Osteocyte (in vitro differentiated cells): ENCODE data around the gene ALG12. TPM values are rescaled to one million over a fixed set of nuclear protein-coding genes. Genes with fewer than 3 reads are reported as not detected.
A peak's percentile ranks its signal among the peaks of the same experiment; 100 is the strongest.
"Not testable (repeated sequence)": the region's sequence is repeated elsewhere in the genome, so short reads cannot be mapped to it uniquely, and the experiment has no call there.

Source experiments
- DNase-seq: peaks from one replicate; pipeline ENCODE4 v3.0.0; 2021; ENCODE audit warnings: mixed read lengths; ENCODE audit not compliant: unreplicated experiment; ENCODE audit errors: extremely low spot score
- H3K27ac Mint-ChIP-seq: one replicate; pipeline ENCODE4 v1.8.0; 2021; ENCODE audit warnings: mild to moderate bottlenecking, mixed read lengths; ENCODE audit not compliant: unreplicated experiment
- H3K27me3 Mint-ChIP-seq: one replicate; pipeline ENCODE4 v1.8.0; 2021; ENCODE audit warnings: mixed read lengths; ENCODE audit not compliant: unreplicated experiment
- H3K36me3 Mint-ChIP-seq: one replicate; pipeline ENCODE4 v1.8.0; 2021; ENCODE audit warnings: mixed read lengths; ENCODE audit not compliant: unreplicated experiment
- H3K4me1 Mint-ChIP-seq: one replicate; pipeline ENCODE4 v1.8.0; 2021; ENCODE audit warnings: mixed read lengths; ENCODE audit not compliant: unreplicated experiment
- H3K4me3 Mint-ChIP-seq: one replicate; pipeline ENCODE4 v1.8.0; 2021; ENCODE audit warnings: mild to moderate bottlenecking, moderate library complexity, mixed read lengths; ENCODE audit not compliant: unreplicated experiment
- H3K9me3 Mint-ChIP-seq: one replicate; pipeline ENCODE4 v1.8.0; 2021; ENCODE audit warnings: mixed read lengths; ENCODE audit not compliant: unreplicated experiment
- CTCF ChIP-seq: fragments of 200-600 bp; sonication (generic); IDR thresholded peaks from 2 replicates; pipeline ENCODE4 v1.5.0; 2021; ENCODE audit warnings: antibody characterized with exemption, mild to moderate bottlenecking, moderate library complexity
- total RNA-seq: library from RNA; stranded (reverse); gene quantifications from 2 replicates; pipeline ENCODE4 v1.2.1, GENCODE V29; 2021

Gene ALG12
- total RNA-seq, 1 donor from 2014 or later = 27.1 TPM

- Mint-ChIP-seq H3K4me3 (peak overlapping the region; percentile 93), H3K4me1 (peaks cover 27% of the 10 kb centered on the region), H3K9me3 (no peaks in the 10 kb centered on the region), H3K27me3 (no peaks in the 10 kb centered on the region), H3K36me3 (no peaks in the 10 kb centered on the region), H3K27ac (no peak overlapping the region)
- DNase-seq = no peak
- no peak for TF ChIP-seq CTCF
These were observed 61.9 kb downstream of the ALG12 start for GRCh38 chr22:49856343-49856742.

GRCh38 chr22:49855251-49855911 is 62.9 kb downstream of the ALG12 start:
- no peak for TF ChIP-seq CTCF
- Mint-ChIP-seq H3K27ac (peak overlapping the region; percentile 96), H3K36me3 (no peaks in the 10 kb centered on the region), H3K4me1 (peaks cover 27% of the 10 kb centered on the region), H3K9me3 (no peaks in the 10 kb centered on the region), H3K4me3 (peak overlapping the region; percentile 93), H3K27me3 (peaks cover 6% of the 10 kb centered on the region)
- no peak for DNase-seq

- peak overlapping the region; percentile 96 for H3K27ac Mint-ChIP-seq
- no peak for DNase-seq
- H3K9me3 Mint-ChIP-seq = no peaks in the 10 kb centered on the region
- no peak for TF ChIP-seq CTCF
- peaks cover 12% of the 10 kb centered on the region for H3K27me3 Mint-ChIP-seq
- peak overlapping the region; percentile 93 for H3K4me3 Mint-ChIP-seq
- H3K4me1 Mint-ChIP-seq = peaks cover 30% of the 10 kb centered on the region
- H3K36me3 Mint-ChIP-seq = no peaks in the 10 kb centered on the region
These were observed 64.0 kb downstream of the ALG12 start for GRCh38 chr22:49853981-49854831.

- Mint-ChIP-seq H3K27me3 (peaks cover 13% of the 10 kb centered on the region), H3K9me3 (no peaks in the 10 kb centered on the region), H3K4me1 (peaks cover 28% of the 10 kb centered on the region), H3K4me3 (peak within 1 kb of the TSS; percentile 93), H3K36me3 (no peaks in the 10 kb centered on the region), H3K27ac (peak within 1 kb of the TSS; percentile 96)
- TF ChIP-seq CTCF = no peak
- peak; percentile 100 for DNase-seq
These were observed 65.0 kb downstream of the ALG12 start, which contains the start of gene ZBED4 for GRCh38 chr22:49852898-49853894. Gene ZBED4 (plus strand): TSS chr22:49853844. CDS start chr22:49883663, 29,819 bp downstream.

- Mint-ChIP-seq H3K27ac (peak overlapping the region; percentile 38), H3K4me1 (peaks cover 30% of the 10 kb centered on the region), H3K27me3 (peaks cover 20% of the 10 kb centered on the region), H3K4me3 (peak overlapping the region; percentile 70)
- not testable (repeated sequence) for DNase-seq, H3K36me3 Mint-ChIP-seq, H3K9me3 Mint-ChIP-seq
These were observed 65.7 kb downstream of the ALG12 start for GRCh38 chr22:49852568-49852897.
